Measurements from ENCODE around the gene RFX3. TPM values are rescaled to one million over a fixed set of nuclear protein-coding genes. Genes with fewer than 3 reads are reported as not detected.
A peak's percentile ranks its signal among the peaks of the same experiment; 100 is the strongest.

RFX3 gene
- polyA plus RNA-seq, 1 donor, result 9.8 TPM

DNA sequence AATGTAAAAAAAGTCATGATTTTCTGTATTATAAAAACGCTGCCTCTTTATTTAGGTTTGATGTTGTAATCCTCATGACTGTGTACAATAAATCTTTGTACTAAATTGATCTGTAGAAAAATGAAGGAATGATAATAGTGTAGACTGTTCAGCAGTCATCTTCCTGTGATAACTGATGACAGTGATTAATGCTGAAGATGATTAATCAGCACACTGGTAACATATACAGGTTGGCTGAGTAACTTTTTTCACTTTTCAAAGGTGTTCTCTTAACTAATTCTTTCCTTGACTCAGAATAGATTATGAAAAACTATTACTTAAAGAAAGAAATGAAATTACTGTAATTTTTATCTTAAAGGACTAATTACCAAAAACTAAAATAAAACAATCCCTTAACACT lies 122.5 kb downstream of the RFX3 start:
- H3K4me3 ChIP-seq (ENCODE audit: low read length), result no peak overlapping the region
- no peaks in the 10 kb centered on the region for H3K4me1 ChIP-seq (ENCODE audit: control insufficient read depth, insufficient read depth, low read length)
- H3K9me3 ChIP-seq (ENCODE audit: control insufficient read depth, low read depth, low read length), result no peaks in the 10 kb centered on the region
- no peaks in the 10 kb centered on the region for H3K36me3 ChIP-seq (ENCODE audit: control insufficient read depth, insufficient read depth, low read length)
- no peak overlapping the region for H3K27ac ChIP-seq (ENCODE audit: low read length)
- 71% methylated on average over 1 of the region's 1 CpG for WGBS (ENCODE audit: insufficient coverage, low lambda C conversion rate)
- no peaks in the 10 kb centered on the region for H3K27me3 ChIP-seq (ENCODE audit: control insufficient read depth, insufficient read depth, low read length)
- DNase-seq, result no peak

DNA sequence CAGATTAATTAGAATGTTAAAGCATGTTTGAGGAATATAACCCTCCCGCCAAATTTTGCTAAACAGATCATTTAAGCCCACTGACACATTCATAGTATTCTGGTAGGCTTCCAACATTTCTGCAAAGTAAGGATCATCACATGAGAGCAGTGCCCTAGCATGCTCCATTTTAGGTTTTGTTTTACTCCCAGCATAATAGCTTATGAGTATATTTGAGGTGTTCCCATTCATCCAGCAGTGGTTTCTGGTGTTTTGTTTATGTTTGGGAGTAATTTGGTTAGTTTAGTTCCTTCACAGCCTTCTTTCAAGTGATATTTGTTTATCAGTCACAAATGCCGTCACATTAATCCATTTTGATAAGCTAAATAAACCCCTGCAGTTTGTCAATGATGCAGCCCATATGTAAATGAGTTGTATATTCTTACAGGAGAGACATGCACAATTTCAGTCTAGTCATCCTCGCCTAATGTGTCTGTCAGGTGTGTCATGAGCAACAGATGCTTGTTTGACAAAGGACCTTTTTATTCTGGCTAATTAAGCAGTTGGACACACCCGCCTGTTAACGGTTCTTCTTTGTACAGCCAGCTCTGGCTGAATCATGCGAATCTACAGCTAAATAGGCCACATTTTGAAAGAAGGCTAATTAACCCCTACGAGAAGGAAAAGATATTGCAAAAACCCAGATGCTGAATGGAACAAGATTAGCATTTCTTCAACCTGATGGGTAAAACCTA lies 124.4 kb downstream of the RFX3 start:
- H3K4me1 ChIP-seq (ENCODE audit: control insufficient read depth, insufficient read depth, low read length), result no peaks in the 10 kb centered on the region
- no peaks in the 10 kb centered on the region for H3K27me3 ChIP-seq (ENCODE audit: control insufficient read depth, insufficient read depth, low read length)
- WGBS (ENCODE audit: insufficient coverage, low lambda C conversion rate), result 76% methylated on average over 4 of the region's 7 CpGs
- H3K27ac ChIP-seq (ENCODE audit: low read length), result no peak overlapping the region
- no peaks in the 10 kb centered on the region for H3K36me3 ChIP-seq (ENCODE audit: control insufficient read depth, insufficient read depth, low read length)
- H3K4me3 ChIP-seq (ENCODE audit: low read length), result no peak overlapping the region
- H3K9me3 ChIP-seq (ENCODE audit: control insufficient read depth, low read depth, low read length), result no peaks in the 10 kb centered on the region
- no peak for DNase-seq

DNA sequence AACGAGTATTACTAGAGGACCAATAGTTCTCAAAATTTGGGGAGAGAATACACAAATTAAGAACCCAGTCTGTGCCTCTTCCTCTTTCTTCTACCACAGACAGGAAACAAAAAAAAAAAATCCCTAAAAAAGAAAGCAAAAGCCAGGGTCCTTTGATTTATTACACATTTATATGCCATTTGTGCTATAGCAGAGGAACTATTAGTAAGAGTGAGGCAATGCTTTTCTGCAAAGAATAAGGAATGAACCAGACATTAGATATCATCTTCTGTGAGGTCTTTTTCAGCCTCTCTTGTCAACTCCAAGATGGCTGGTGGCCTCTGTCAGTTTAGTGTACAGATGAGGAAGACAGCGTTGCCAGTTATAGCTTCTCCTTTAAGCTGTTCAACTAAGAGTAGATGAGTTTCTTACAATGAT lies 127.6 kb downstream of the RFX3 start:
- Histone ChIP-seq H3K4me3 (ENCODE audit: low read length) (no peak overlapping the region), H3K9me3 (ENCODE audit: control insufficient read depth, low read depth, low read length) (no peaks in the 10 kb centered on the region), H3K27ac (ENCODE audit: low read length) (no peak overlapping the region), H3K27me3 (ENCODE audit: control insufficient read depth, insufficient read depth, low read length) (no peaks in the 10 kb centered on the region), H3K36me3 (ENCODE audit: control insufficient read depth, insufficient read depth, low read length) (no peaks in the 10 kb centered on the region), H3K4me1 (ENCODE audit: control insufficient read depth, insufficient read depth, low read length) (no peaks in the 10 kb centered on the region)
- no peak for DNase-seq
- 100% methylated on average over 1 of the region's 2 CpGs for WGBS (ENCODE audit: insufficient coverage, low lambda C conversion rate)

DNA sequence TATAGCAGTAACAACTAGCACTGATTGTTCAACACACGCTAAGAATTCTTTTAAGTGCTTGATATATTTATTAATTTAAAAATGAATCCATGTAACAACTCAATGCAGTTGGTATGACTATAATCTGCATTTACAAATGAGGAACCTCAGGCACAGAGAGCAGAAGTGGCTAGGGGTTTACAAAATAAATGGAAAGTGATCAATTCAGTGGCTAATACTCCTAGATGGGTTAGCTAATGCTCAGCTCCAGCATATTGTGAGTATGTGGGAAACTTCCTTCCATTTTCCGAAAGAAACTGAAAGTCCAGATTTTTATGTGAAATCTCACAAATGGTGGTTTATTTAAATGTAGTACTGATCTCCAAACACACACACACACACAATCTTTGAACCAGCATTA lies 128.0 kb downstream of the RFX3 start:
- no CpG with 5 or more reads among the region's 2 CpGs for WGBS (ENCODE audit: insufficient coverage, low lambda C conversion rate)
- no peak for DNase-seq
- Histone ChIP-seq H3K4me3 (ENCODE audit: low read length) (no peak overlapping the region), H3K9me3 (ENCODE audit: control insufficient read depth, low read depth, low read length) (no peaks in the 10 kb centered on the region), H3K36me3 (ENCODE audit: control insufficient read depth, insufficient read depth, low read length) (no peaks in the 10 kb centered on the region), H3K4me1 (ENCODE audit: control insufficient read depth, insufficient read depth, low read length) (no peaks in the 10 kb centered on the region), H3K27me3 (ENCODE audit: control insufficient read depth, insufficient read depth, low read length) (no peaks in the 10 kb centered on the region), H3K27ac (ENCODE audit: low read length) (no peak overlapping the region)

DNA sequence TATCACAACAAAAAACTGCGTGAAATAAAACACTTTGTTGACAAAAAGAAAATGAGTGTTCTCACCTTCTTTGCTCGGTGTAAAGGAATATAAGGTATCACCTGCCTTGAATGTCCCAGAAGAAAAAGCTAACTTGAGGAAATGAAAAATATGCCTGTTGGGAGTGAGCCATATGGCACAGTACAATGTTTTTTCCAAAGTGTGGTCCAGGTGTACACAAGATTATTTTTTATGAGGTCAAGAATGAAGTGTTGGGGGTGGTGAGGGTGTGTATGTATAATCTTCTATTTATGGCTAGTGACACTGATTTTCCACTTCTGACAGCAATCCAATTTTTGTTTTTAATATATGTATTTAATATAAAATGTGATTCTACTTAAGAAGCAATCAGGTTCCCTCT lies 134.4 kb downstream of the RFX3 start:
- Histone ChIP-seq H3K27me3 (ENCODE audit: control insufficient read depth, insufficient read depth, low read length) (no peaks in the 10 kb centered on the region), H3K4me3 (ENCODE audit: low read length) (no peak overlapping the region), H3K4me1 (ENCODE audit: control insufficient read depth, insufficient read depth, low read length) (no peaks in the 10 kb centered on the region), H3K27ac (ENCODE audit: low read length) (no peak overlapping the region), H3K9me3 (ENCODE audit: control insufficient read depth, low read depth, low read length) (no peaks in the 10 kb centered on the region), H3K36me3 (ENCODE audit: control insufficient read depth, insufficient read depth, low read length) (peaks cover 5% of the 10 kb centered on the region)
- 95% methylated on average over 2 of the region's 2 CpGs for WGBS (ENCODE audit: insufficient coverage, low lambda C conversion rate)
- no peak for DNase-seq

DNA sequence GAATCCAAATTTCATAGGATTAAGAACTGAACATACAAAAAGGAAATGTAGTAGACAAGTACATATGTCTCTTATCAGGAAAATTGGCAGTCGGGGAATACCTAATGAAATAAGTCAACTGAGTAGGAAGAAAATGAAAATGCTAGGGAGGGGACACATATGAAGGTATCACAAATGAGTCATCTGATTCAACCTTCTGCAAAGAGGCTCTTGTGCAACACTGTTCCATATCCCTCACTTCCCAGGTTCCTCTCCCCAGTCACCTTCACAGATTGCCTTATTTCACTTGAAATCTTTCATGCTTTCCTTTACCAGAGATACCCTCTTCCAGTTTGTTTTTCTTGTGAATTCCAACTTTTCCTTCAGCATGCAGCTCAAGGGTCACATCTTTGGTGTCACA lies 139.0 kb downstream of the RFX3 start:
- peaks cover 5% of the 10 kb centered on the region for H3K36me3 ChIP-seq (ENCODE audit: control insufficient read depth, insufficient read depth, low read length)

DNA sequence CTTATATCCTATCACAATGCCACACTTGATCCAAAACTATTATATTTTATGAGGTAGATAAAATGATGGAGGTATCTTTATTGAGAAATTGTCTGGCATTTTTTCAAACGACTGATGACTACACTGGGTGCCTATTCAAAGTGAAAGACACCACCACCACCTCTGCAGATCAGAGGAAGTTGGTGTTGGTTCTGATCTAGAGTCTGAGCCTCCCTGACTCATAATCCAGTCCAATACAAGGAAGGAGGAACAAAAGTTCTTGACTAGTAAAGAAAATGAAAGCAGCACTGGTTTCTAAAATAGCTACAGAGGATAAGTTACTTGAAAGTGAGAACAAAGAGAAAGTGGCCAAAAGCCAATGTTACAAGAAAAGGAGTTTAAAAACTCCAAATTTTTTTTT lies 139.9 kb downstream of the RFX3 start:
- WGBS (ENCODE audit: insufficient coverage, low lambda C conversion rate), result no CpG with 5 or more reads among the region's 1 CpG
- DNase-seq, result no peak
- no peak overlapping the region for H3K4me3 ChIP-seq (ENCODE audit: low read length)
- H3K4me1 ChIP-seq (ENCODE audit: control insufficient read depth, insufficient read depth, low read length), result no peaks in the 10 kb centered on the region
- H3K27ac ChIP-seq (ENCODE audit: low read length), result no peak overlapping the region
- H3K9me3 ChIP-seq (ENCODE audit: control insufficient read depth, low read depth, low read length), result no peaks in the 10 kb centered on the region
- peaks cover 5% of the 10 kb centered on the region for H3K36me3 ChIP-seq (ENCODE audit: control insufficient read depth, insufficient read depth, low read length)
- no peaks in the 10 kb centered on the region for H3K27me3 ChIP-seq (ENCODE audit: control insufficient read depth, insufficient read depth, low read length)

More for the DNA sequence above, 139.0 kb downstream of the RFX3 start:
- H3K4me1 ChIP-seq (ENCODE audit: control insufficient read depth, insufficient read depth, low read length), result no peaks in the 10 kb centered on the region
- no peak overlapping the region for H3K4me3 ChIP-seq (ENCODE audit: low read length)
- H3K27me3 ChIP-seq (ENCODE audit: control insufficient read depth, insufficient read depth, low read length), result no peaks in the 10 kb centered on the region
- DNase-seq, result no peak
- H3K9me3 ChIP-seq (ENCODE audit: control insufficient read depth, low read depth, low read length), result no peaks in the 10 kb centered on the region
- no CpG with 5 or more reads among the region's 1 CpG for WGBS (ENCODE audit: insufficient coverage, low lambda C conversion rate)
- H3K27ac ChIP-seq (ENCODE audit: low read length), result no peak overlapping the region

DNA sequence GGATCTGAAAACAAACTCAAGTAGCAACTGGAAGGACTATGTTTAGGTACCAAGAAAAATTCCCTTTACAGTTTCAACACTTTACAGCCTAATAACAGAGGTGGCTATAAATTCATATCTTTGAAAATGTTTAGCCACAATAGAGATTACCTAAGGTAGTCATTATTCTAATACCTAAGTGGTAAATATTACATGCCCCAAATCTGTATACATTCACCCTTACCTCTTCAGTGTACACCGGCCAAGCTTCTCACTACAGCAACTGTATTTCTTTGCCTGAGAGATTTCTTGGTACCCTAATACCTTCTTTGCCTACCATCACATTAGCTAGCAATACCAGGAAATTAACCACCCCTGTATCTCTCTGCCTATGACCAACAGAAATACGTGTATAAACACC lies 154.0 kb downstream of the RFX3 start:
- peak in 1 of 2 donors; percentile 25 for DNase-seq
- H3K36me3 ChIP-seq (ENCODE audit: control insufficient read depth, insufficient read depth, low read length), result no peaks in the 10 kb centered on the region
- H3K4me1 ChIP-seq (ENCODE audit: control insufficient read depth, insufficient read depth, low read length), result no peaks in the 10 kb centered on the region
- no peaks in the 10 kb centered on the region for H3K9me3 ChIP-seq (ENCODE audit: control insufficient read depth, low read depth, low read length)
- H3K4me3 ChIP-seq (ENCODE audit: low read length), result no peak overlapping the region
- no peaks in the 10 kb centered on the region for H3K27me3 ChIP-seq (ENCODE audit: control insufficient read depth, insufficient read depth, low read length)
- WGBS (ENCODE audit: insufficient coverage, low lambda C conversion rate), result 100% methylated on average over 1 of the region's 2 CpGs
- H3K27ac ChIP-seq (ENCODE audit: low read length), result no peak overlapping the region

DNA sequence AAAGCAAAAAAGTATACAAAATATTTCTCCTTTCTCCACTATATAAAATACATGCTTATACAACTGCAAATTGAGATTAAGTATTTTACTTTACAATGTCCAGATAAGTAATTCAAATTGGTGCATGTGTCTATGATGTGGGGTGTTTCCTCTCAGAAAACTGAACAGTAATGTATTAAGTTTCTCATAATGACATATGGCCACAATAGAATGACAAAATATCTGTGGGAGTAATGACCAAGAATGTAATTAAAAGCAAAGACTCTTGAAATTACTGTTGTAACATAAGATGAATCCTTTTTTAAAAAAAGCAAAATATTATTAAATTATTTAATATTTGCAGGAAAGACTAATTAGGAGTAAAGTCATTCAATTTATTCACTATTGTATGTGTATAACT lies 155.1 kb downstream of the RFX3 start:
- Histone ChIP-seq H3K27me3 (ENCODE audit: control insufficient read depth, insufficient read depth, low read length) (no peaks in the 10 kb centered on the region), H3K9me3 (ENCODE audit: control insufficient read depth, low read depth, low read length) (no peaks in the 10 kb centered on the region), H3K4me3 (ENCODE audit: low read length) (no peak overlapping the region), H3K4me1 (ENCODE audit: control insufficient read depth, insufficient read depth, low read length) (no peaks in the 10 kb centered on the region), H3K27ac (ENCODE audit: low read length) (no peak overlapping the region), H3K36me3 (ENCODE audit: control insufficient read depth, insufficient read depth, low read length) (no peaks in the 10 kb centered on the region)
- DNase-seq, result no peak

DNA sequence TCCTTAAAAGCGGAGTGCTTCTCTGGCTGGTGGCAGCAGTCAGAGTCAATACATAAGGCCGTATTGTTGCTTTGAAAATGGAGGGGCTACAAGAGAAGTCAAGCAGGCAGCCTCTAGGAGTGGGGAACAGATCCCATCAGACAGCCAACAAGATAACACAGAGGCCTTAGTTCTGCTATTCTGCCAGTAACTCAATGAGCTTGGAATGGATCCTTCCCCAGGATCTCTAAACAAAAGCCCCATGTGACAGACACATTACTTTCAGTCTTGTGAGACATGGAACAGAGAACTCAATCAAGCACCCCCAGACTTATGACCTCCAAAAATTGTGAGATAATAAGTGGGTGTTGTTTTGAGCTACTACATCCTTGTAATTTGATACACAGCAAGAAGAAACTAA lies 158.6 kb downstream of the RFX3 start:
- H3K4me3 ChIP-seq (ENCODE audit: low read length), result no peak overlapping the region
- H3K4me1 ChIP-seq (ENCODE audit: control insufficient read depth, insufficient read depth, low read length), result no peaks in the 10 kb centered on the region
- no peaks in the 10 kb centered on the region for H3K9me3 ChIP-seq (ENCODE audit: control insufficient read depth, low read depth, low read length)
- no peaks in the 10 kb centered on the region for H3K36me3 ChIP-seq (ENCODE audit: control insufficient read depth, insufficient read depth, low read length)
- no peak overlapping the region for H3K27ac ChIP-seq (ENCODE audit: low read length)
- WGBS (ENCODE audit: insufficient coverage, low lambda C conversion rate), result 83% methylated on average over 2 of the region's 2 CpGs
- DNase-seq, result no peak
- H3K27me3 ChIP-seq (ENCODE audit: control insufficient read depth, insufficient read depth, low read length), result no peaks in the 10 kb centered on the region

DNA sequence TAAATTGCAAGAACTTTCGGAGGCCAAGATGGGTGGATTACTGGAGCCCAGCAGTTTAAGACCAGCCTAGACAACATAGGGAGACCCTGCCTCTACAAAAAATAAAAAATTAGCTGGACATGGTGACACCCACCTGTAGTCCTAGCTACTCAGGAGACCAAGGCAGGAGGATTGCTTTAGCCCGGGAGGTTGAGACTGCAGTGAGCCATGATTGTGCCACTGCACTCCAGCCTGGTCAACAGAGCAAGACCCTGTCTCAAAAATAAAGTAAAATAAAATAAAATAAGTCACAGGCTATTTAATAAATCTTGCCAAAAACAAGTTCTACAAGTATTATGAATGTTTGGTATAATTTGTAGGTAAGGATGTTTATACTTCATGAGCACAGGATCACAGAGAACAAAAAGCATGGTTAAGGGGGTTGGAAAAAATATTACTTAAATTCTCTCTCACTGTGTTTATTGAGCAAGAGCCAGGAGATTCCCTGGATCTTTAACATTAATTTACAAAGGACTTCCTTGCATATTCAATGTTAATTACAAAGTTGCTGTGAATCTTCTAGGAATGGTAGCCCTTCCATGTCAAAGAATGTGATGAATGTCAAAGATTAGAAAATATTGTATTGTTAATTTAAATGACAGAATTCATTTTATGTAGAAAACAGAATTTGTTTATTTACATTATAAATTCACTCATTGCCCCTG lies 164.0 kb downstream of the RFX3 start:
- H3K4me3 ChIP-seq (ENCODE audit: low read length), result no peak overlapping the region
- no peak overlapping the region for H3K27ac ChIP-seq (ENCODE audit: low read length)
- no peaks in the 10 kb centered on the region for H3K36me3 ChIP-seq (ENCODE audit: control insufficient read depth, insufficient read depth, low read length)
- no peaks in the 10 kb centered on the region for H3K9me3 ChIP-seq (ENCODE audit: control insufficient read depth, low read depth, low read length)
- H3K27me3 ChIP-seq (ENCODE audit: control insufficient read depth, insufficient read depth, low read length), result no peaks in the 10 kb centered on the region
- WGBS (ENCODE audit: insufficient coverage, low lambda C conversion rate), result 100% methylated on average over 1 of the region's 2 CpGs
- H3K4me1 ChIP-seq (ENCODE audit: control insufficient read depth, insufficient read depth, low read length), result no peaks in the 10 kb centered on the region
- no peak for DNase-seq

Data from large intestine (tissue), 3 donors.